HuH-7.5 (cell line): Measurements from ENCODE around the gene PCLO.
"Not testable (repeated sequence)": the region's sequence is repeated elsewhere in the genome, so short reads cannot be mapped to it uniquely, and the experiment has no call there.

Source experiments
- DNase-seq: peaks from one replicate; pipeline ENCODE4 v3.0.0; 2011; ENCODE audit warnings: low spot score

The PCLO gene

GRCh38 chr7:82729172-82730030, 433.3 kb downstream of the PCLO start:
- DNase-seq, result no peak

- DNase-seq, result no peak
These were observed 436.5 kb downstream of the PCLO start for GRCh38 chr7:82726038-82726800.

GRCh38 chr7:82723411-82723810, 439.3 kb downstream of the PCLO start:
- DNase-seq, result no peak

- DNase-seq, result no peak
These were observed 439.7 kb downstream of the PCLO start for GRCh38 chr7:82722946-82723345.

GRCh38 chr7:82715344-82715743, 447.3 kb downstream of the PCLO start:
- no peak for DNase-seq

- DNase-seq, result no peak
These were observed 447.8 kb downstream of the PCLO start for GRCh38 chr7:82714883-82715282.

GRCh38 chr7:82713506-82713905, 449.2 kb downstream of the PCLO start:
- DNase-seq, result no peak

GRCh38 chr7:82706344-82706743, 456.3 kb downstream of the PCLO start:
- not testable (repeated sequence) for DNase-seq

GRCh38 chr7:82705517-82706260, 457.0 kb downstream of the PCLO start:
- no peak for DNase-seq

- no peak for DNase-seq
These were observed 458.6 kb downstream of the PCLO start for GRCh38 chr7:82704121-82704520.
